ENCODE data around the gene RTEL1.

Gene RTEL1

DNA sequence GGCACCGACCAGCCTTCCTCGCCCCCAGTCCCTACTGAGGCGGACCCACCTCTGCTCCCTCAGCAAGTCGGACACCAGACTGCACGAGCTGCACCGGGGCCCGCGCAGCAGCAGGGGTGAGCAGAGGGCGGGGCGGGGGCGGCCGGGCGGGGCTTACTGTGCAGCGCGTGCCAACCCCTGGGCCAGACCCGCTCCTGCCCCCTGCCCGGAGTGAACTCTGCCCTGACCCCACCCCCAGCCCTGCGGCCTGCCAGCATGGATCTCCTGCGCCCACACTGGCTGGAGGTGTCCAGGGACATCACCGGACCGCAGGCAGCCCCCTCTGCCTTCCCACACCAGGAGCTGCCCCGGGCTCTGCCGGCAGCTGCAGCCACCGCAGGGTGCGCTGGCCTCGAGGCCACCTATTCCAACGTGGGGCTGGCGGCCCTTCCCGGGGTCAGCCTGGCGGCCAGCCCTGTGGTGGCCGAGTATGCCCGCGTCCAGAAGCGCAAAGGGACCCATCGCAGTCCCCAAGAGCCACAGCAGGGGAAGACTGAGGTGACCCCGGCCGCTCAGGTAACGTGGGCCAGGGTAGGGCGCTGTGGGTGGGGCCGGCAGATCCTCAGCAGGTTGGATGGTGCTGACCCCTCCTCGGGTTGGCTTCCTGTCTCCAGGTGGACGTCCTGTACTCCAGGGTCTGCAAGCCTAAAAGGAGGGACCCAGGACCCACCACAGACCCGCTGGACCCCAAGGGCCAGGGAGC is 80.0 kb downstream of the RTEL1 start:
- DNase-seq (ENCODE audit: low read depth in 2 of 2): no peak

GRCh38 chr20:63738687-63739129 is 80.6 kb downstream of the RTEL1 start:
- no peak for DNase-seq (ENCODE audit: low read depth in 2 of 2)

GRCh38 chr20:63739130-63740069 is 81.3 kb downstream of the RTEL1 start, which contains the start of gene SLC2A4RG:
TSS of gene SLC2A4RG (plus strand) at chr20:63739776. CDS start at chr20:63739913, 137 bp downstream.
- DNase-seq (ENCODE audit: low read depth in 2 of 2): peak in 1 of 2 donors; percentile 56

GRCh38 chr20:63740070-63740626 is 82.0 kb downstream of the RTEL1 start:
- no peak for DNase-seq (ENCODE audit: low read depth in 2 of 2)

- DNase-seq (ENCODE audit: low read depth in 2 of 2): no peak
Measured at GRCh38 chr20:63740627-63741353, 82.7 kb downstream of the RTEL1 start.

- DNase-seq (ENCODE audit: low read depth in 2 of 2): no peak
Measured at GRCh38 chr20:63741354-63741675, 83.2 kb downstream of the RTEL1 start.

DNA sequence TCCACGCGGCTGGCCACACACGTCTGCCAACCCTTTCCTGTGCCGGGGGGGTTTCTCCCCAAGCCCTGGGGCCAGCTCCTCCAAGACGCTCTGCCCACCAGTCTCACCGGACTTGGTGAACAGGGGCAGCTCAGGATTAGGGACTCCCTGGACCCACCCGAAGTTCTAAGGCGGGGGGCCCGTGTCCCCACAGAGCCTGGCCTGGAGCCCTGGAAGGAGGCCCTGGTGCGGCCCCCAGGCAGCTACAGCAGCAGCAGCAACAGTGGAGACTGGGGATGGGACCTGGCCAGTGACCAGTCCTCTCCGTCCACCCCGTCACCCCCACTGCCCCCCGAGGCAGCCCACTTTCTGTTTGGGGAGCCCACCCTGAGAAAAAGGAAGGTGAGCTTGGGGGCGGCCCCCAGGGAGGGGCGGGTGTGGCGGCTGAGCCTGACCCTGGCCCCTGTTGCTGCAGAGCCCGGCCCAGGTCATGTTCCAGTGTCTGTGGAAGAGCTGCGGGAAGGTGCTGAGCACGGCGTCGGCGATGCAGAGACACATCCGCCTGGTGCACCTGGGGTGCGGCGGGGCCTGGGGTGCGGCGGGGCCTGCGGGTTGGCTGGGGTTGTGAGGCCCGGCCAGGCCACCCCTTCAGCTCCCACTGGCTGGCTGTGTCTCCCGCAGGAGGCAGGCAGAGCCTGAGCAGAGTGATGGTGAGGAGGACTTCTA is 83.7 kb downstream of the RTEL1 start:
- no peak for DNase-seq (ENCODE audit: low read depth in 2 of 2)

- DNase-seq (ENCODE audit: low read depth in 2 of 2): no peak
Measured at GRCh38 chr20:63742381-63743024, 84.4 kb downstream of the RTEL1 start.

DNA sequence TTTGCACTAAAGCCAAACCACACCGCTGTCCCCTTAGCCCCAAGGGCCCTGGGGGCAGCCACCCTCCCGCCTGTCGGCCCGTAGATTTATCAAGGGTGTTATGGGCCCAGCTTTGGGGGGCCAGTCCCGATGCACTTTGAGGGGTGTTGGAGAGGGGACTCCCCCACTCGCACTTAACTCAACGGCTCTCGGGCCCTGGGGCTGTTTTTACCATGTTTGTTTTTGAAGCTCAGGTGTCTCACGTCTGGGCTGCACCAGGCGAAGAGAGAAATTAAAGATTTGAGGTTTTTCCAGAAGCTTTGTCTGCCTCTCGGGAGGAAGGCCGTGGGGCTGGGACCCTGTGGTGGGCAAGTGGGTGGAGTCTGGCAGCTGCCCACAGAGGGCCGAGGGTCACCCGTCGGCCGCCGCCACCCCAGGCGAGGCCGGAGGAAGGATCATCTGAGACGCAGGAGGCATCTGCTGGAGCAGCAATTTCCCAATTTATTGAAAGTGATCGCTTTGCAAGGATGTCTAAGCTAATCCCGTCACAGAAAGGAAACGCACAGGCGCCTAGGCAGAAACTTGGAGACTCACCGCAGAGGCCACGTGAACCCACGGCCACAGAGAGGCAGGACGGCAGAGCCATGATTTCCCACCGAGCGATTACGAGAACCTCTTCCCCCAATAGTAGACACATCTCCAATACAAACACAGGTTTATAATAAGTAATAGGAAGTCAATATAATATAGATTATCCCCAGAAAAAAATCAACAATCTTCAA is 85.3 kb downstream of the RTEL1 start:
- no peak for DNase-seq (ENCODE audit: low read depth in 2 of 2)

DNA sequence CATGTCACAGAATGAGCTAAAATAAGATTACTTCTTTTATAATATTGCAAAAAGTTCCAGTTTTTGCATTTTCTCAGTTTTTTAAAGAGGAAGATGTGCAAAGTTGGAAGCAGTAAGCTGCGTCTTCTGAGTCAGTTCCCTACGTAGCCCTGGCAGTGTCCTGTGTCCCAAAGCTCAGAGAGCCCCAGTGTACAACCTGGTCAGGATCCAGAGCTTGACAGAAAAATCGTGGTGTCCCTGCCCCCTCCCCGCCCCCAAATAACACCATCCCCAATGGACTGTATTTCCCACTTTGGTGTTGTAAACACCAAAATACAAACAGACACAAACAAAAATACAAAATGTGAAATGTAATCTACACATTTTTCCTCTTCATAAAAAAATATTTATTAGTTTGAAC is 86.0 kb downstream of the RTEL1 start:
- DNase-seq (ENCODE audit: low read depth in 2 of 2): no peak

DNA sequence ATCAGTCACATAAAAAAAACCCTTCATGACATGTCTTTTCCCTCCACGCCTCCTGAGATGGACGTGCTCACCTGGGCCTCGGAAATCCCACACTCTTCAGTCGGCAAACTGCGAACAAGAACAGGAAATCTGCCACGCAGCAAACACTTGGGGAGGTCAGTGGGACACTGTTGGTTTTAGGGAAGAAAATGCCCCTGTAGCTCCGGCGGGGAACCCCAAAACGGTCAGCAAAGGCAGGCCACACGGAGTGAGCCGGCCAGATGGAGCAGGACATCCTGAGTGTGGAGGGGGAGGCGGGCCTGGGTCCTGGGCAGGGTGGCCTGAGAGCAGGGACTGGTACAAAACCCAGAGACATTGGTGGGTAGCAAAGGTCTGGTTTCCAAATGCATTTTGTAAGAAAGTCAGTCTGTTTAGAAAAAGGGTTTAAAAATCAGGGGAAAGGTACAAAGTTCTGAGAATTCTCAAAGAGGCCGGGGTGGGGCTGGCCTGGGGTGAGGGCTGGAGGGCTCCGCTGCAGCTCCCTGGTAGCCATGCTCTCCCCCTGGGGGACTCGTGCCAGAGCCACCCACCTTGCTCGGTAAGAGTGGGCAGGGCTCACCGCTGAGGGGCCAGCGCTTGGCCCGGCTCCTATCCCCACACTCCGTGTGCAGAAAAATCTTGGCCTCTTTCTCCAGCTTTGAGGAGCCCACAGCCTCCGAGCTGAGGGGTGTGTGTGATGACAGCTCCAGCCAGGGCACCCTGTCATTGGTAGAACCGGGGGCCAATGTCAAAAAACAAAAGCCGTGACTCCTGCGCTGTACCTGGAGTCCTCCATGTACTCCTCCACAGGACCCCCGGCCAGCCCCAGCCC is 86.7 kb downstream of the RTEL1 start:
- DNase-seq (ENCODE audit: low read depth in 2 of 2): no peak

DNA sequence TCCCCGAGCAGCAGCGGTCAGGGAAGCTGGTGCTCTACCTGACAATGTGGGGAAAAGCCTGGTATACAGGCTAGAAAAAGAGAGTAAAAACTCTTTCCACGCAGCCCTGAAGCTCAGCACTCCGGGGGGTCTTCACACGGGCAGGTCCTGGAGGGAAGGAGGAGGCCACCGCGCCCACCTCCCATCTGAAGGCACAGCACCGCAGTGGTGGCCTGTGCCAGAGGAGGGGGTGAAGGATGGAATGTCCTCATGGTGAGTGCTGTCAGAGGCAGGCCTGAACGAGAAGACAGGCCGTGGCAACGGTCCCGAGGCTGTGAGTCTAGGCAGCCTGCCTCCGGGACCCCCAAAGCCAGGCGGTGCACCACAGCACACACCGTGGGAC is 87.3 kb downstream of the RTEL1 start:
- DNase-seq (ENCODE audit: low read depth in 2 of 2): no peak

Measured in stimulated activated CD4-positive, alpha-beta T cell treated with anti-CD3 and anti-CD28 coated beads, Interleukin-15, amount 100 ng/mL, for 48 hours (primary cell).